T-cell (primary cell): Measurements from ENCODE around the gene LECT2. TPM values are rescaled to one million over a fixed set of nuclear protein-coding genes. Genes with fewer than 3 reads are reported as not detected.

ENCODE experiments used
- ATAC-seq, 4 experiments: fragments of 200-7000 bp in 3 of 4; fragments of 150-1000 bp in 1 of 4; cut with Tn5 transposase; replicated peaks in 1 of 4; 1 replicate in 3 of 4; 2 replicates in 1 of 4; pipeline ENCODE4 v1.10.0; 2021; ENCODE audit warnings: moderate library complexity in 3 of 4, mild to moderate bottlenecking in 2 of 4, moderate number of reproducible peaks in 1 of 4
- CTCF ChIA-PET, 2 donors: fragments of 300-600 bp; sonication (Branson Sonifier 250); formaldehyde crosslinking; loops; one replicate each; lab custom pipeline; 2022; ENCODE audit warnings: antibody characterized with exemption in 2 of 2; lab: Charles Lee
- POLR2A ChIA-PET, 2 donors: fragments of 300-600 bp; sonication (Branson Sonifier 250); formaldehyde crosslinking; loops; one replicate each; lab custom pipeline; 2022; ENCODE audit warnings: antibody characterized with exemption in 2 of 2; lab: Charles Lee
- DNase-seq, 35 experiments: peaks; one replicate each; pipeline versions ENCODE4 v3.0.0 to v3.0.0-alpha.2; 2013 to 2023
- H3K27ac ChIP-seq: one replicate; pipeline ENCODE4 v1.5.1; 2013; ENCODE audit warnings: low read length
- H3K27me3 ChIP-seq, 2 experiments: replicated peaks in 1 of 2; 1 replicate in 1 of 2; 2 replicates in 1 of 2; pipeline versions ENCODE4 v1.6.1 to v1.7.0; 2013; ENCODE audit warnings: low read length in 1 of 2, mixed read lengths in 1 of 2; ENCODE audit not compliant: control insufficient read depth in 2 of 2, insufficient read depth in 2 of 2; ENCODE audit errors: extremely low read depth in 1 of 2
- H3K36me3 ChIP-seq, 2 donors: 1 replicate in 1 of 2; 2 replicates in 1 of 2; pipeline versions ENCODE4 v1.6.1 to v1.7.0; 2013; ENCODE audit warnings: low read length in 1 of 2; ENCODE audit not compliant: control insufficient read depth in 2 of 2, insufficient read depth in 1 of 2; ENCODE audit errors: extremely low read depth in 1 of 2
- H3K4me1 ChIP-seq, 2 experiments: 1 replicate in 1 of 2; 2 replicates in 1 of 2; pipeline versions ENCODE4 v1.6.1 to v1.7.0; 2013; ENCODE audit warnings: low read length in 2 of 2, mixed read lengths in 1 of 2; ENCODE audit not compliant: insufficient read depth in 2 of 2, control insufficient read depth in 1 of 2; ENCODE audit errors: extremely low read depth in 1 of 2
- H3K4me3 ChIP-seq, 2 donors: 1 replicate in 1 of 2; 2 replicates in 1 of 2; pipeline versions ENCODE4 v1.5.1 to v1.7.0; 2013; ENCODE audit warnings: mild to moderate bottlenecking in 2 of 2, low read length in 1 of 2, moderate library complexity in 1 of 2; ENCODE audit not compliant: control insufficient read depth in 1 of 2; ENCODE audit errors: extremely low read depth in 1 of 2
- H3K9me3 ChIP-seq: 2 replicates; pipeline ENCODE4 v1.7.0; 2013
- H3K27ac Mint-ChIP-seq, 2 donors: one replicate each; pipeline ENCODE4 v1.8.0; 2020 to 2021; ENCODE audit warnings: mild to moderate bottlenecking in 2 of 2, mixed read lengths in 2 of 2
- H3K27me3 Mint-ChIP-seq, 2 donors: one replicate each; pipeline ENCODE4 v1.8.0; 2021 to 2022; ENCODE audit warnings: mixed read lengths in 2 of 2
- H3K36me3 Mint-ChIP-seq: one replicate; pipeline ENCODE4 v1.8.0; 2021; ENCODE audit warnings: mixed read lengths
- H3K4me1 Mint-ChIP-seq, 3 donors: one replicate each; pipeline ENCODE4 v1.8.0; 2020 to 2022; ENCODE audit warnings: mixed read lengths in 3 of 3, mild to moderate bottlenecking in 1 of 3
- H3K4me3 Mint-ChIP-seq, 3 donors: one replicate each; pipeline ENCODE4 v1.8.0; 2020 to 2022; ENCODE audit warnings: mild to moderate bottlenecking in 3 of 3, mixed read lengths in 3 of 3, moderate library complexity in 3 of 3
- H3K9me3 Mint-ChIP-seq, 3 donors: one replicate each; pipeline ENCODE4 v1.8.0; 2020 to 2022; ENCODE audit warnings: mixed read lengths in 3 of 3
- WGBS: methylation state at CpG from one replicate; pipeline ENCODE4 v1.1.5; 2013; ENCODE audit warnings: missing lambda C conversion rate; ENCODE audit not compliant: insufficient coverage; 5-methylcytosine and 5-hydroxymethylcytosine counted together
- total RNA-seq, 35 experiments: library from RNA in 6 of 35; stranded (reverse) in 6 of 35; fragments of 120-200 nt in 1 of 35; gene quantifications; one replicate each; pipeline versions ENCODE4 v1.2.1 to v1.2.4 and lab custom pipeline; 2013 to 2026

Gene LECT2
- total RNA-seq, 5 donors from 2014 or later (not counting 1 experiment from before 2014, with no cell fraction given) = not detected

DNA sequence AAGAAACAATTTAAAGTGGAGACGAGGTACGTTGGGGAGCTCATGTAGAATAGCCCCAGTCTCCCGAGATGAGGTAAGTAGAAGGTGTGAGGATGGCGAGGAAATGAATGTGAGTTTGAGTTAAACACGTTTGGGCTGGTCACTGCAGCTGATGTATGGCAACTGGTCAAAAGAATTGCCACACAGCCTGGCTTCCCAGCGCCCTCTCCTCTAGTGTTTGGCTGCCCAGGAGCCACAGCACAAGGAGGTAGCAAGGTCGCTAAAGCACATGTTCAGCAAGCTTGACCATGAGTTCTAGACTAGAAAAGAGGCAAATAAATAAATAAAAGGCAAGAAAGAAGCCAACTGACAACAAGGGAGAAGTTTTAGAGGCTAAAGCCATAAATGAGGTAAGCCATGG, 21.4 kb upstream of the LECT2 start:
- no peaks in the 10 kb centered on the region for H3K4me1 Mint-ChIP-seq
- Histone ChIP-seq H3K9me3 (no peaks in the 10 kb centered on the region), H3K27me3 (peaks cover 17% of the 10 kb centered on the region in 2 experiments), H3K36me3 (no peaks in the 10 kb centered on the region), H3K27ac (no peak overlapping the region), H3K4me1 (peaks cover 0 to 4% of the 10 kb centered on the region in 2 experiments), H3K4me3 (no peak overlapping the region)
- ChIA-PET CTCF (no interaction called here), POLR2A (no interaction called here)
- peaks cover 0 to 3% (median 1%) of the 10 kb centered on the region in 3 donors for H3K9me3 Mint-ChIP-seq
- peaks cover 49 to 50% of the 10 kb centered on the region in 2 donors for H3K27me3 Mint-ChIP-seq
- ATAC-seq = no peak
- DNase-seq = no peak
- no peak overlapping the region for H3K4me3 Mint-ChIP-seq
- H3K36me3 Mint-ChIP-seq = no peaks in the 10 kb centered on the region
- H3K27ac Mint-ChIP-seq = no peak overlapping the region
- WGBS = 85% methylated on average over 7 of the region's 7 CpGs

DNA sequence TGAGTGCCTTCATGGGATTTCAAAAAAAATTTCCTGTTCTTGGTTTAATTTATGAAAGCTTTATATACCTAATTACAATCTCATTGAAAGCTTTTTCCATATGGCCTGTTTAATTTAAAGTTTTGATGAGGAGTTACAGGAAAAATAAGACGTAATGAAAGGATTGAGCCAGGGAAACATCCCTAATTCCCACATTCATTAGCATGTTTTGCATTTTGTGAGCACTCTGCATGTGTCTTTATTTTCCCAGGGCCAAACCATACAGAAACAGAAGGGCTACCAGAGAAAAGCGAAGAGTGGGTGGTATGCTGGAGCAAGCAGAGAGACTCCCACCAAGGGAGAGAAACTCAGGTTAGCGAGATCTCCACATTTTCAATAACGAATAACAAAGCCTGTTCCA, 20.3 kb upstream of the LECT2 start:
- H3K27ac Mint-ChIP-seq = no peak overlapping the region
- H3K4me1 Mint-ChIP-seq = no peaks in the 10 kb centered on the region
- Histone ChIP-seq H3K27ac (no peak overlapping the region), H3K27me3 (peaks cover 17% of the 10 kb centered on the region in 2 experiments), H3K36me3 (no peaks in the 10 kb centered on the region), H3K4me3 (no peak overlapping the region), H3K4me1 (peaks cover 0 to 4% of the 10 kb centered on the region in 2 experiments), H3K9me3 (no peaks in the 10 kb centered on the region)
- no peak for ATAC-seq
- no peak for DNase-seq
- POLR2A ChIA-PET = no interaction called here
- H3K36me3 Mint-ChIP-seq = no peaks in the 10 kb centered on the region
- no peak overlapping the region for H3K4me3 Mint-ChIP-seq
- H3K27me3 Mint-ChIP-seq = peaks cover 53% of the 10 kb centered on the region in 2 donors
- CTCF ChIA-PET = no interaction called here
- H3K9me3 Mint-ChIP-seq = peaks cover 2 to 8% (median 6%) of the 10 kb centered on the region in 3 donors
- no CpG with 5 or more reads among the region's 4 CpGs for WGBS

DNA sequence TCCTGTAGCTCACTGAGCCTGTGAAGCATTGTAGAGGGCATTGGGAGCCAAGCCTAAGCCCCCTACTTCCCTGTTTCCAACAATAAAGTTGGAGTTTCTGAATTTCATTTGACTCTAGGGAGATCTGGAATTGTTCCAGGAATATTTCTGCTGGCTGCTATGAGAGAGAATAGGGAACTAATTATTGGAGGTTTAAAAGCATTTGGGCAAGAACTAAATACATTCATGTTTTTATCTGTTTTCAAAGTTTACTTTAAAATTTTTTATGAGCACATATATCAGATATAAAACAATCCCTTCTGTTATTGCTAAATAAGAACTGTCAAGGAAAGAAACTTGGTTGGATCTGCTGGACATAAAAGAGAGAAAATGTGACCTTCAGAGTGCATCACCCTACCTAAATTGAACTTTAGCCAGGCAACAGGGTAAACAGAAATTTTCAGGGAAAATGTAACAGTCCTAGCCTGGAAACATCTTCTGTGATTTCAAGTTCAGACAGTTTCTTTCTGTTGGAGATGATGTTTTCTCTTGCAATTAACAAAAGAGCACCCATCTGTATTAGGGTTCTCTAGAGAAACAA, 19.3 kb upstream of the LECT2 start:
- H3K4me3 ChIP-seq = no peak overlapping the region
- H3K27me3 ChIP-seq = peaks cover 17% of the 10 kb centered on the region in 2 experiments
- ATAC-seq = no peak
- H3K27ac ChIP-seq = no peak overlapping the region
- H3K36me3 ChIP-seq = no peaks in the 10 kb centered on the region
- Mint-ChIP-seq H3K36me3 (no peaks in the 10 kb centered on the region), H3K4me3 (no peak overlapping the region), H3K9me3 (peaks cover 4 to 11% (median 6%) of the 10 kb centered on the region in 3 donors), H3K27ac (no peak overlapping the region), H3K27me3 (peaks cover 48 to 53% of the 10 kb centered on the region in 2 donors), H3K4me1 (no peaks in the 10 kb centered on the region)
- CTCF ChIA-PET = no interaction called here
- DNase-seq = no peak
- peaks cover 0 to 4% of the 10 kb centered on the region in 2 experiments for H3K4me1 ChIP-seq
- POLR2A ChIA-PET = no interaction called here
- H3K9me3 ChIP-seq = no peaks in the 10 kb centered on the region

DNA sequence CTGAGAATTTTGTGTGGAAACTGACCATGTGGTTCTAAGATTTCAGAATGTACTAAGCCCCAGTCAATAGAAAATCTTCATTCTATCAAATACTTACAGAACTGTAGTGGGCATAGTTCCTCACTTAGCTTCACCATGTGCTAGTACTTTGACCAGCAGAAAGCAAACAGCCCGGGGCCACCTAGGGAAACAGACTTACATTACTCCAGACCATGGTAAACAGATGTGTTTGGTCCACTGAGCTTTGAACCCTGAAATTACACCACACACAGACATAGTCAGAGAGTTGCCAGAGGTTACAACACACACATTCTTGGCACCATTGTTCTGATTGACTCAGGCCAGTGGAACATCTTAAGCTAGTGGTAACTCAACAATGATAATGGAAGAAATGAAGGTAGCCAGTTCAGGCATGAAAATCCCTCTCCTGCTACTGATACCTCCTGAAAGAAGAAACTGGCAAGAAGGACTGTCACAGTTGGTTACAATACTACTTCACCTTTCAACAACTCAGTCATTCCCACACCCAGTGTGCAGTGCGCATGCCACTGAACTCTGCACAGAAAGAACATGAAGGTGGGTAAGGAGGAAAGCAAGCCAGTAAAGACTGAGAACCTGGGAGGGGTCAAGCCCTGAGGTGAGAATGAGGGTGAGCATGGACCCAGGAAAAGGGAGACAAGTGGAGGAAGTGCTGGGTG, 18.7 kb upstream of the LECT2 start:
- no peaks in the 10 kb centered on the region for H3K36me3 ChIP-seq
- WGBS = 80% methylated on average over 1 of the region's 2 CpGs
- Mint-ChIP-seq H3K4me3 (no peak overlapping the region), H3K4me1 (no peaks in the 10 kb centered on the region), H3K36me3 (no peaks in the 10 kb centered on the region), H3K27me3 (peaks cover 45 to 55% of the 10 kb centered on the region in 2 donors), H3K27ac (no peak overlapping the region), H3K9me3 (peaks cover 6 to 15% (median 6%) of the 10 kb centered on the region in 3 donors)
- no peak overlapping the region for H3K27ac ChIP-seq
- ChIA-PET CTCF (no interaction called here), POLR2A (no interaction called here)
- no peak for DNase-seq
- no peaks in the 10 kb centered on the region for H3K9me3 ChIP-seq
- no peak overlapping the region for H3K4me3 ChIP-seq
- H3K4me1 ChIP-seq = peaks cover 0 to 4% of the 10 kb centered on the region in 2 experiments
- H3K27me3 ChIP-seq = peaks cover 17% of the 10 kb centered on the region in 2 experiments
- no peak for ATAC-seq

DNA sequence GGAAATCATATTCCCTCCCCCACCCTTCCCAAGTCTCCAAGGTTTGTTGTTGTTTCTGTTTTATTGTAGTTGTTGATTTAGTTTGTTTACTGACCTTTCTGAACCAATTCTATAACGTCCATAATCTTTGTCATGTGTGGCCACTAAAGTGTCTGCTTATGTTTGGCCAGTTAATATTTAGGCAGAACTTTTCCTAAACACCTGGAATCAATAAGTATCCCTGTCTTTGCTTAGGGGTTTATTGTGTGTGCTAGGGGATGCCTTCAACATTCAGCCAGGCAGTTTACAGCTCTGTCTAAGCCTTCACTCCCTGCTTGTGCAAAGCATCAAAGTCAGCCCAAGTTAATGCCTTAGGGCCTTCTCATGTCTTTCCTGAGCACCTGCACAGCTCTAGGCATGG, 16.9 kb upstream of the LECT2 start:
- H3K36me3 ChIP-seq = no peaks in the 10 kb centered on the region
- no CpG with 5 or more reads among the region's 1 CpG for WGBS
- Mint-ChIP-seq H3K27ac (no peak overlapping the region), H3K36me3 (no peaks in the 10 kb centered on the region), H3K27me3 (peaks cover 40 to 46% of the 10 kb centered on the region in 2 donors), H3K4me1 (no peaks in the 10 kb centered on the region), H3K9me3 (peaks cover 6 to 22% (median 8%) of the 10 kb centered on the region in 3 donors), H3K4me3 (no peak overlapping the region)
- DNase-seq (no peak), ATAC-seq (no peak)
- no peak overlapping the region for H3K27ac ChIP-seq
- H3K27me3 ChIP-seq = peaks cover 5 to 9% of the 10 kb centered on the region in 2 experiments
- ChIA-PET POLR2A (no interaction called here), CTCF (no interaction called here)
- no peaks in the 10 kb centered on the region for H3K9me3 ChIP-seq
- H3K4me1 ChIP-seq = no peaks in the 10 kb centered on the region
- no peak overlapping the region for H3K4me3 ChIP-seq

DNA sequence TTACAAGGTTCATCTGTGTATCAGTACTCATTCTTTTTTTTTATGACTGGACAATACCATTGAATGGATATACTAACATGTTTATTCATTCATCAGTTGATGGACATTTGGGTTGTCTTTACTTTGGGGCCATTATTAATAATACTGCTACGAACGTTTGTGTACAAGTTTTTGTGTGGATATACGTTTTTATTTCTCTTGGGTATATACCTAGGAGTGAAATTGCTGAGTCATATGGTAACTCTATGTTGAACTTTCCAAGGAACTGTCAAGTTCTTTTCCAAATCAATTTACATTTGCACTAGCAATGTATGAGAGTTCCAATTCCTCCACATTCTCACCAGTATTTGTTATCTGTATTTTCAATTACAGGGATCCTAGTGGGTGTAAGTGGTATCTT, 12.0 kb upstream of the LECT2 start:
- no peak for ATAC-seq
- CTCF ChIA-PET = no interaction called here
- peaks cover 10 to 13% of the 10 kb centered on the region in 2 donors for H3K27me3 Mint-ChIP-seq

More for the DNA sequence above, 12.0 kb upstream of the LECT2 start:
- Histone ChIP-seq H3K36me3 (no peaks in the 10 kb centered on the region), H3K9me3 (no peaks in the 10 kb centered on the region), H3K27ac (no peak overlapping the region), H3K4me3 (no peak overlapping the region), H3K4me1 (no peaks in the 10 kb centered on the region), H3K27me3 (peaks cover 0 to under 1% of the 10 kb centered on the region in 2 experiments)
- Mint-ChIP-seq H3K27ac (no peak overlapping the region), H3K36me3 (no peaks in the 10 kb centered on the region), H3K9me3 (peaks cover 6 to 22% (median 8%) of the 10 kb centered on the region in 3 donors), H3K4me1 (no peaks in the 10 kb centered on the region), H3K4me3 (no peak overlapping the region)
- DNase-seq = no peak
- no CpG with 5 or more reads among the region's 3 CpGs for WGBS
- POLR2A ChIA-PET = interaction anchor here in 1 of 2 donors (0.7 kb wide), 1 partner anchor 10 kb away, joined by 5 read pairs; no protein-coding TSS in a partner anchor
